RCC 7860 (cell line): ENCODE data around the gene SLC4A7.
A peak's percentile ranks its signal among the peaks of the same experiment; 100 is the strongest.
"Not testable (repeated sequence)": the region's sequence is repeated elsewhere in the genome, so short reads cannot be mapped to it uniquely, and the experiment has no call there.

ENCODE experiments used
- DNase-seq: peaks from one replicate; pipeline ENCODE4 v3.0.0-alpha.2; 2015; ENCODE audit warnings: low spot score
- FAIRE-seq: peaks from 2 replicates; lab custom pipeline; 2012; peaks lifted over from hg19 to GRCh38; lab: Jason Lieb, UNC

SLC4A7 gene

DNA sequence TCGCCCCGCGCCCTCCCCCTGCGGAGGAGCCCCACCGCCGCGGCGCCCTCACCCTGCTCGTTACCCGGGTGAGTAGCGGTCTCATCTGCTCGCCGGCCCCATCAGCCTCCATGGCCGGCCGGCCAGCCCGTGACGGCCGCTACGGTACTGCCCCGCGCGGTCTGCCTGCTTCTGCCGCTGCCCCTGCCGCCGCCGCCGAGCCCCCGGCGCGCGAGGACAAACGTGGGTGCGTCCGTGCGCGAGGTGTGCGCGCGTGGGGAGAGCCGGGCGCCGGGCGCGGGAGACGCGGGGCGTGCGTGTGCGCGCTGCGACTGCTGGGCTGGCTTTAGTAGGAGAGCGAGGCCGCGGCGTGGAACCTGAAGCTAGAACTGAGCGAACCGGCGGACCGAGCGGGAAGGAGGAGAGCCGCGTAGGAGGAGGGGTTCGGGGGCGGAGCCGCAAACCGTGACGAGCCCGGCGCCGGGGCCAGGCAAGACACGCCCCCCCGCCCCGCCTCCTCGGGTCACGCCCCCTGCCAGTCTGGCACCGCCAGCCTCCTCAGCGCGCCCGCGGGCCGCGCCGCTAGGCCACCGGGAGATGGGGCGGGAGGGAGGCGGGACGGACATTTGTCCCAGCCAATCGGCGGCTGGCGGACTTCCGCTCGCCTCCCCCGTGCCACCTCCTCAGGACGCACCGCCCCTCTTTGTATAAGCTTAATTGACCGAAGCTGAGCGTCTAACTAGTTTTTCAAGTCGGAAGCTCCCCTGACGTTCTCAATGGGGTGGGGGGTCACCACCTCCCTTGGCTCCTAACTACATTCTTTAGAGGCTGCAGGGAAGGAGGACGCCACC, at the start of gene SLC4A7:
SLC4A7 (minus strand) TSS at position 370 of the 830 bp plus-strand sequence; CDS start at position 112, 258 bp downstream.
- FAIRE-seq (no peak), DNase-seq (peak; percentile 85)

DNA sequence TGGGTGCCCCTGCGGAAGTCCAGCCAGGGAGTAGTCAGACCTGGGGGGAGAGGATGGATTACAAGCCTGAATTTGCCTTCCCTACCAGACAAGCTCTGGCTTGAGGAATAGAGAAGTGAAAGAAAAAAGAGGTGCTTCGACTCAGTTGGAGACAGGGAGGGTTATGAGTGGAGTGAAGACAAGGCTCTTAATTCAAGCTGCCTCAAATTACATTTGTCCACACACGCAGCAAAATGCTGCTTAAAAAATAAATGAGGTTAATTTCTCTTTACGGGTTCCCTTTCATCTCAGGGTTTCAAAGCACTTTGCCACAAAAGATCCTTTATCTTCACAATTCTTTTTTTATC, 49.0 kb upstream of the SLC4A7 start:
- DNase-seq = no peak
- FAIRE-seq = no peak

DNA sequence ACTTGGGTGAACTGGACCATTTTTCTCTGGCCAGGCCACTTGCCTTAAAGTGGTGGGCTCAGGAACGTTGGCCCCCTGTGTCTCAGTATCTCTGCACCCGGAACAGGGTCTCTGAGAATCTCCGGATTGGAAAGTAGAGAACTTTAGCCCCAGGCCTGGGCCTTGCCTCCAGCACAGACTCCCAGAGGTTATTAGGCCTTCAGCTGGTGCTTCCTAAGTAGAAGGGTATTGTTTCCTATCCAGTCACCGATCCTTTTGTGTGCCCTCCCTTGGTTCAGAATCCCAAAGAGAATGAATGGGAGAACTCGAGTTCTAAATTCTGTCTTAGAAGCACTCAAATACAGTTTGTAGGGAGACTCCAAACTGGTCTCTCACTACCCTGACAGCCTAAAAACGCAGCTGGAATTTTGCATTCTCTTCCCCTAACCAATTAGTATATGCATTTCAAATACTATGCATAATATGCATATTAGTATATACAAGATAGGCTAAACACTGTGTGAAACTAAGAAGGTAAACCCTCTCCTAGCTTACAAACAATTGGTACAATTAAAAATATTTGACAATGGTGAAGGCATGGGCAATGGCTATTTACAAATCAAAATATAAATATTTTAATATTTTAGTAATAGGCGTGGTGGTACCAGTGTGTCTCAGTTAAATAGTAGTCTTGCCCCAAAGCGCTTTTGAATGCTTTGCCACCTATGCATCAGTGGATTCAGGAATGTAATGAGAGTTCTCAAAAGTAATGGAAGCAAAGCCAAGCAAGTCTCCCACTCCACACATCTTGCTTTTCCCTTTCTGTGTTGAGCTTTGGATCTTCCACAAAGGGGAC, 48.5 kb upstream of the SLC4A7 start:
- FAIRE-seq = no peak
- DNase-seq = no peak

GRCh38 chr3:27531193-27531751, 47.1 kb upstream of the SLC4A7 start:
- not testable (repeated sequence) for FAIRE-seq, DNase-seq

GRCh38 chr3:27528791-27529190, 44.6 kb upstream of the SLC4A7 start:
- no peak for FAIRE-seq
- DNase-seq = no peak

- DNase-seq = no peak
- no peak for FAIRE-seq
Observed at GRCh38 chr3:27526614-27527315, 42.6 kb upstream of the SLC4A7 start.

DNA sequence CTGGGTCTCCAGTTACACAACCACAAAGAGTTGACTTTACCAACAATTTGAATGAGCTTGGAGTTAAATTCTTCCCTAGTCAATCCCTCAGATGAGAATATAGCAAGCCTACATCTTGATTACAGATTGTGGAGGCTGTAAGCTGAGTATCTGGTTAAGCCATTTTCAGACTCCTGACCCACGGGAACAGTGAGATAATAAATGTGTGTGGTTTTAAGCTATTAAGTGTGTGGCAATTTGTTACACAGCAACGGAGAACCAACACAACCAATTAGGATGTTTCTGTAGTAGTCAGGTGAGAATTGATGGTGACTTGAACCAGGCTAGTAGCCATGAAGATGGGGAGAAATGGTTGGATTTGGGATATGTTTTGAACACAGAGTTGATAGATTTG, 37.7 kb upstream of the SLC4A7 start:
- DNase-seq (no peak), FAIRE-seq (no peak)

DNA sequence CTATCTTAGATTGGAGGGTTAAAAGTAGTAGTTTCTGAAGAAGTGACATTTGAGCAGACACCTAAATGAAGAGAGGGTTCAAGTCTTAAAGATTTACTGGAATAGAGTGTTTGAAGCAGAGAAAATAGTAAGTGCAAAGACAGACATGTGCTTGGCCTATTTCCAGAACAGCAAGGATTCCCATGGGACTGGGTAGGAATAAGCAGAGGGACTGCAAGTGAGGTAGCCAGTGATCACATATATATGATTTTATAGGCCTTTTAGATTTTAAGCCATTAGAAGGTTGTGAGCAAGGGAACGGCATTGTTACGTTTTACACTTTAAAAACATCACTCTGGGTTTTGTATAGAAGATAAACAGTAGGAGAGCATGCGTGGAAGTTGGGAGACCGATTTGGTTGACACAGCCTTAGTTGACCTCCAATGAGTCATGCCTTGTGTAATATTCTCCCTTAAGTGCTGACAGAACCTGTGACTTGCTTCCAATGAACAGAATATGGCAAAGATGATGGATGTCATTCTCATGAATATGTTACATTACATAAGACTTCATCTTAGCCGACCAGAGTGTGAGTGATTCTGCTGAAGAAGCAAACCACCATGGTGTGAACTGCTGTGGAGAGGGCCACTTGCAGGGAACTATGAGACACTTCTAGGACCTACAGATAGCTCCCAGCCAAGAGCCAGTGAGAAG, 37.1 kb upstream of the SLC4A7 start:
- DNase-seq (peak; percentile 83), FAIRE-seq (peak; percentile 83)

DNA sequence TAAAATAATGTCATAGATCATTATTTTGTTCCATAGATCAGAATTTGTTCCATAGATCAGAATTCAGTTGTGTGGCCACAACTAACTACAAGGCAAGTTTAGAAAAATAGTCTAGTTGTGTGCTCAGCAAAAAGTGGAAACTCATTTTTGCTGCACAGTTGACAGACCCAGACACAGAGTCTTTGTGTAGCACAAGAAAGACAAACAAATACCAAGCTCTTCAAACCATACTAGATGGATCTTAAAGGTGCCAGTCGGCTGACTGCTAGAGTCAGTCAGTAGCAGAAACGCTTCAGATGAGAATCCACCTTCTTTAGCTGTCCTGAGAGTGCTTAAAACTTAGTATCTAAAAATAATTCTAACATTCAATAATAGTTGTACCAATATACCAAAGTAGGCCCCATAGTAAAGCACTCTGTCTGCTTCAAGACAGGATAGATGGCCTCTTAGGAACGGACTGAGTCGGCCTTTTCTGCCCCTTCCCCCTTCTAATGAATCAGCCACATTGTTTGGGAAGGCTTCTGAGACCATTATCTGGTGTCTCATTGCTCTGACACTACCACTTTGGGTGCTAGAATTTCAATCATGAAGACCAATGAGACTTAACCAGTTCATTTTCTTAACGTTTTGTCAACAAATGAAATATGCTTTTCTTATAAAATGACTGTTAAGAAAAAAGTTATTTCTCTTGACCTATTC, 27.7 kb upstream of the SLC4A7 start:
- no peak for FAIRE-seq
- DNase-seq = no peak

DNA sequence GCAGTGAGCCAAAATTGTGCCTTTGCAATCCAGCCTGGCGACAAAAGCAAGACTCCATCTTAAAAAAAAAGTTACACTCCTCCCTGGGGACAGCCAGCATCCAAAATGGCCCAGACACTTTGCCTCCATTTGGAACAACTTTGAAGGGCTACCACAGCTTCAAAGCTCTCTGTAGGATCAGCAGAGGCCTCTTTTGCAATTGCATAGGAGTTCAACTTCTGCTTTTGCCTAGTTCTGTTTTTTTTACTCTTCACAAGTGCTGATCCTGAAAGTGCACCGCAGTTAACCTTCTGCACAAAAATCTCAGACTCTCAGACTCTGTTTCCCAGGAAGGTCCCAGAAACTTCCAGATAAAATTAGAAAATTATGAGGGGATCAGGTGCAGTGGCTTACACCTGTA, 25.2 kb upstream of the SLC4A7 start:
- FAIRE-seq (no peak), DNase-seq (no peak)

- FAIRE-seq = no peak
- DNase-seq = no peak
Observed at GRCh38 chr3:27508424-27508823, 24.2 kb upstream of the SLC4A7 start.

DNA sequence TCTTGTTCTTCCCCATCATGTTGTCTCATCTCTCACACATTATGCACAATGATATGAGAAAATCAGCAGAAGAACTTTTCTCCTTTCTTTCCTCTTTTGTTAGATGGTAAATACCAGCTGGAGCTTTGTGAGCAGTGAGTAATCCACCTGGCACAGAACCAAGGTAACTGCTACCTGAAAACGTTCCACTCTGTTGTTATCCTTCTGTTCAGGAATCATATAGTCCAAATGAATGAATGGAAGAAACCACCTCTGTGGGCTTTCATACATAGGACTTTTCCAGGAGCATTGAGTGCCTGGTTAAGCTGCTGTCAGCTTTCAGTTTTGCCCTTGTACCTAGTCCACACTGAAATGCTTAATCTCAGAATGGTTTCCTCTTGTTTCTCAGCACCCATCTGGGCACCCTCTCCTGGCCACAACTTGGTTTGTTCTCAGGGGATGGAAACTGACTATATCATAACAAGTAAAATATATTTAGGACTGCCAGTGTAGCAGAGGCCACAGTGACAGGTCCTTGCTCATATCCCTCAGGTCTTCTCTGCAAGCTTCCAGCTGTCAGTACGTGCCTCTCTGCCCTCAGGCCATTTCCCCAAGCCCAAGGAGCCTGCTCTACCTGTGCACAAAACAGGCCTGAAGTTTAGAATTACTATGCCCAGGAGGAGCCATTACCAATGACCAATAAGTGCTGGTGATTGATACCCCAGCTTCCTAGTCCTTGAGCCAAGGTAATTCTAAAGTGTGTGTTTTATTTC, 23.5 kb upstream of the SLC4A7 start:
- FAIRE-seq = no peak
- DNase-seq = no peak

GRCh38 chr3:27507111-27507510, 22.9 kb upstream of the SLC4A7 start:
- FAIRE-seq (no peak), DNase-seq (no peak)

DNA sequence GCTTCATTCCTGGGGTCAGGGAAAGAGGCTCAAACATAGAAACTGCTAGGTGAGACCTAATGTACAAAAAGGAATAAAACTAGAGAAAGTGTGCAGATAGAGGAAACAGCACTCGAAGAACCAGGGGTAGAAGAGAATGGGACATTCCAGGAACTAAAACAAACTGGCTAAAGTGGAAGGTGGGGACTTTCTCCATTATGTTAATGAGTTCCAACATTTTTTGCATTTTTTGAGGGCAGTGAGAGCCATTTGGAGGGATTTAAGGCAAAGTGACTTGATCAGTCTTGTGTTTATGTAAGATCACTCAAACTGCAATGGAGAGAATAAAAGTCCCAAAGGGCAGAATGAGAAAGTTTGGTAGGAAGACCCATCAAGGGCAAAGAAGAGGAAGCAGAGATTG, 20.6 kb upstream of the SLC4A7 start:
- FAIRE-seq = no peak

DNA sequence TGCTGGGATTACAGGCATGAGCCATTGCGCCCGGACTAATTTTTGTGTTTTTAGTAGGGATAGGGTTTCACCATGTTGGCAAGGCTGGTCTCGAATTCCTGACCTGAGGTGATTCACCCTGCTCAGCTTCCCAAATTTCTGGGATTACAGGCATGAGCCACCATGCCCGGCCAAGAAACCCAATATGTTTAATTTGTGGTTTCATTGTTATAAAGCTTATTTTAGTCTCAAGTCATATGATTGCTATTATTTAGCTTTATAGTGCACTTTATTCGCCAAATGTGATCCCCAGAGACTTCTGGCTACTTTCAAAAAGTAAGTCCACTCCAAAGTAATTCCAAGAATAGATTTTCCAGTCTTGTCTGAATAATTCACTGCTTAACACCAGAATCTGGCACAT, 19.3 kb upstream of the SLC4A7 start:
- FAIRE-seq = no peak
- no peak for DNase-seq

More for the DNA sequence above, 20.6 kb upstream of the SLC4A7 start:
- DNase-seq = no peak

DNA sequence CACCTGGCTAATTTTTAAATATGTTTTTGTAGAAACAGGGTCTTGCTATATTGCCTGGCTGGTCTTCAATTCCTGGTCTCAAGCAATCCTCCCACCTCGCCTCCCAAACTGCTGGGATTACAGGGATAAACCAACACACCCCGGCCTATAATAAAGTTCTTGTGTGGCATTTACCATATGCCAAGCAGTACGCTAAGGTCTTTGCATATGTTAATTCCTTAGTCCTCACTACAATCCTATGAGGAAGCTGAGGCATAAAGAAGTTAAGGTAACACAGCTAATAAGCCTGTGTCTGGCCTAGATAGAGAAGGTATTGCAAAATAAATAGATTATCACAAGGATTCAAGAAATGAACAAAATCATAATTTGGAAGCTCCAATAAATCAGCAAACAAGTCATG, 17.6 kb upstream of the SLC4A7 start:
- DNase-seq = no peak
- FAIRE-seq = no peak

GRCh38 chr3:27500986-27501385, 16.8 kb upstream of the SLC4A7 start:
- no peak for DNase-seq
- FAIRE-seq = no peak

- no peak for FAIRE-seq
Observed at GRCh38 chr3:27500035-27500434, 15.9 kb upstream of the SLC4A7 start.

GRCh38 chr3:27494784-27495183, 10.6 kb upstream of the SLC4A7 start:
- no peak for DNase-seq

More at GRCh38 chr3:27500035-27500434, 15.9 kb upstream of the SLC4A7 start:
- no peak for DNase-seq

More at GRCh38 chr3:27494784-27495183, 10.6 kb upstream of the SLC4A7 start:
- no peak for FAIRE-seq
